Measurements from ENCODE around the gene COQ8B.

COQ8B gene

GRCh38 chr19:40717325-40717879, 716 bp upstream of the COQ8B start:
- no peak for DNase-seq

- DNase-seq, result no peak
These were observed 630 bp downstream of the COQ8B start for GRCh38 chr19:40716031-40716481.

- DNase-seq, result peak; percentile 98
These were observed 2.0 kb downstream of the COQ8B start for GRCh38 chr19:40714441-40715299.

- no peak for DNase-seq
These were observed 2.7 kb downstream of the COQ8B start for GRCh38 chr19:40713939-40714338.

GRCh38 chr19:40709817-40710216, 6.9 kb downstream of the COQ8B start:
- no peak for DNase-seq

- no peak for DNase-seq
These were observed 9.1 kb downstream of the COQ8B start for GRCh38 chr19:40707615-40708014.

- DNase-seq, result no peak
These were observed 10.6 kb downstream of the COQ8B start for GRCh38 chr19:40705950-40706619.

GRCh38 chr19:40705362-40705651, 11.4 kb downstream of the COQ8B start:
- DNase-seq, result peak; percentile 80

- no peak for DNase-seq
These were observed 12.0 kb downstream of the COQ8B start for GRCh38 chr19:40704491-40705361.

- no peak for DNase-seq
These were observed 13.5 kb downstream of the COQ8B start for GRCh38 chr19:40703029-40703755.

GRCh38 chr19:40702337-40703012, 14.2 kb downstream of the COQ8B start:
- no peak for DNase-seq

GRCh38 chr19:40701758-40702157, 14.9 kb downstream of the COQ8B start:
- DNase-seq, result no peak

GRCh38 chr19:40700083-40700482, 16.6 kb downstream of the COQ8B start:
- no peak for DNase-seq

- no peak for DNase-seq
These were observed 19.7 kb downstream of the COQ8B start for GRCh38 chr19:40697007-40697406.

GRCh38 chr19:40695881-40696280, 20.8 kb downstream of the COQ8B start:
- no peak for DNase-seq

GRCh38 chr19:40693896-40694295, 22.8 kb downstream of the COQ8B start:
- DNase-seq, result no peak

- no peak for DNase-seq
These were observed 23.4 kb downstream of the COQ8B start for GRCh38 chr19:40693150-40693788.

- DNase-seq, result no peak
These were observed 24.5 kb downstream of the COQ8B start for GRCh38 chr19:40692212-40692551.

GRCh38 chr19:40691421-40692211, 25.1 kb downstream of the COQ8B start:
- DNase-seq, result no peak

GRCh38 chr19:40690693-40691420, 25.8 kb downstream of the COQ8B start:
- peak; percentile 97 for DNase-seq

Measured in right forelimb (tissue), 1 donor.